ENCODE results near the gene PATZ1. TPM values are rescaled to one million over a fixed set of nuclear protein-coding genes. Genes with fewer than 3 reads are reported as not detected.

Gene PATZ1
- total RNA-seq, 4 donors from 2014 or later, result 12.9 to 20.6 (median 17.0) TPM

DNA sequence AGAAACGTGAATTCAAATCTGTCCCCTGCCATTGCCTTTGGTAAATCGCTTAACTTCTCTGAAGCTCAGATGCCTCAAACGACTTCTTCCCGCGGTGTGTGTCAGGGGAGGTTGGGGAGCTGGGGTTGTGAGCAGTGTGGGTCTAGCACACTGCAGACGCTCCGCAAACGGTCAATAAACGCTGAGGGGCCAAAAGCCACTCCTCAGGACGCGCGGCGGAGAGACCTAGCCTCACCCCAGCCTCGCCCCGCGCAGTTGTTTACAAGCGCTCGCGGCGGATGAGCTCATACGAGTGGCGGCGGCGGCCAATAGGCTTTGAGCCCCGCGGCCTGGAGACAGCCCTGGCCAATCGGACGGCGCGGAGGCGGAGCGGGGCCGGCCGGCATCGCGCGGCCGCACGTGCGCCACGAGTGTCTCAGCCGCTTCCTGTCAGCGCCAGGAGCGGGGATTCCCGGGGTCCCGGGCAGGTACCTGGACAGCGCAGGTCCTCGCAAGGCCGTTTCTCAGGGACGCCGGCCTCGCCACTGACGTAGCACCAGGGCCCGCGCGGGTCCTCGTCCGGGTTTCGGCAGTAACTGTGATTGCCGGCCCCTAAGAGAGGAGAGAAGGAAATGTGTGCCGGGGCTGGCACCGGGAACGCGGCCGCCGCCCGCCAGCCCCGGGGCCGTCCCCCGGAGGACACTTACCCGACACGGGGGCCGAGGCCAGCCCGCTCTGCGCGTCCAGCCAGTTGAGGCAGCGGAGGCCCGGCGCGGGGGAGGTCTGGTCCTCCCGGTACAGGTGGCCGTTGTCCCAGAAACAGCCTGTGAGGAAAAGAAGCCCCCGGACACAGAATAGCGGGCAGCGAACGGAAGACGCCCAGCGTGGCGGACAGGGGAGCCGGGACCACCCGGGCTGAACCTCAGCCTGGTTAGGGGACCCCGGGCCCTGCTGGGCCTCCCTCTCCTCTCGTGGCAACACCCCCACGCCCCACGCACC is 55.4 kb downstream of the PATZ1 start:
- Histone ChIP-seq H3K4me1 (peaks cover 59 to 77% (median 67%) of the 10 kb centered on the region in 4 donors), H3K27ac (replicated peaks in 1 of 4) (peak overlapping the region; percentile 93 to 99 (median 98)), H3K9me3 (no peaks in the 10 kb centered on the region), H3K27me3 (no peaks in the 10 kb centered on the region), H3K4me3 (peak overlapping the region; percentile 67 to 87 (median 77)), H3K36me3 (peaks cover 7 to 40% (median 32%) of the 10 kb centered on the region in 4 donors)
- 0% methylated on average over 10 of the region's 95 CpGs for WGBS
- TF ChIP-seq POLR2AphosphoS5 (IDR thresholded peaks at IDR 0.05) (peak; percentile 99 to 100), POLR2A (IDR thresholded peaks at IDR 0.05; ENCODE audit: low read depth) (peak; percentile 67), EP300 (IDR thresholded peaks at IDR 0.05) (no peak)
- TF ChIP-seq, protein P1, sequence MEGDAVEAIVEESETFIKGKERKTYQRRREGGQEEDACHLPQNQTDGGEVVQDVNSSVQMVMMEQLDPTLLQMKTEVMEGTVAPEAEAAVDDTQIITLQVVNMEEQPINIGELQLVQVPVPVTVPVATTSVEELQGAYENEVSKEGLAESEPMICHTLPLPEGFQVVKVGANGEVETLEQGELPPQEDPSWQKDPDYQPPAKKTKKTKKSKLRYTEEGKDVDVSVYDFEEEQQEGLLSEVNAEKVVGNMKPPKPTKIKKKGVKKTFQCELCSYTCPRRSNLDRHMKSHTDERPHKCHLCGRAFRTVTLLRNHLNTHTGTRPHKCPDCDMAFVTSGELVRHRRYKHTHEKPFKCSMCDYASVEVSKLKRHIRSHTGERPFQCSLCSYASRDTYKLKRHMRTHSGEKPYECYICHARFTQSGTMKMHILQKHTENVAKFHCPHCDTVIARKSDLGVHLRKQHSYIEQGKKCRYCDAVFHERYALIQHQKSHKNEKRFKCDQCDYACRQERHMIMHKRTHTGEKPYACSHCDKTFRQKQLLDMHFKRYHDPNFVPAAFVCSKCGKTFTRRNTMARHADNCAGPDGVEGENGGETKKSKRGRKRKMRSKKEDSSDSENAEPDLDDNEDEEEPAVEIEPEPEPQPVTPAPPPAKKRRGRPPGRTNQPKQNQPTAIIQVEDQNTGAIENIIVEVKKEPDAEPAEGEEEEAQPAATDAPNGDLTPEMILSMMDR (IDR thresholded peaks at IDR 0.05), result no peak
- intact Hi-C loops (cut with DNase I), result loop anchor here (5.0 kb wide), 1 partner anchor 52 kb away; no protein-coding TSS in a partner anchor
- DNase-seq (ENCODE audit: extremely low spot score), result peak; percentile 98

DNA sequence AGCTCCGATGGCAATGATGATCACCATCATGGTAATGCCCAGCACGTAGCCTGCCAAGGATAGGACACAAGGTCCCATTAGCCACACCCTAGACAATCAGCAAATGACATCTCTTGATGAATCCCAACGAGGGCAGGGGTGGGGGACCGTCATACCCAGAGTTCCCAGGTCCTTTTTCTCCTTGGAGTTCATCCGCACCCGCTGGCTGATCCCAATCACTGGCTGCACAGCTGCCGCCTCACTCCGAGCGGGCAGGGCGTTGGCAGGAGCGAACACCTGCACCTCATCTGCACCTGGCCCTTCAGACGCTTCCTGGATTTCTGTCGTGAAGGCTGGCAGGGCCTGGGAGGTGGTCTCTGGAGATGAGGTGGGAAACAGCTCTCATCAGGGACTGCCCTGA is 56.8 kb downstream of the PATZ1 start:
- Histone ChIP-seq H3K27me3 (no peaks in the 10 kb centered on the region), H3K4me1 (peaks cover 62 to 75% (median 69%) of the 10 kb centered on the region in 4 donors), H3K9me3 (no peaks in the 10 kb centered on the region), H3K36me3 (peaks cover 14 to 54% (median 46%) of the 10 kb centered on the region in 4 donors), H3K4me3 (peak overlapping the region; percentile 67 to 87 (median 77)), H3K27ac (replicated peaks in 1 of 4) (peak overlapping the region; percentile 93 to 99 (median 98))
- 86% methylated on average over 13 of the region's 13 CpGs for WGBS
- intact Hi-C loops (cut with DNase I), result no loop called here
- no peak for DNase-seq (ENCODE audit: extremely low spot score)
- no peak for TF ChIP-seq EP300 (IDR thresholded peaks at IDR 0.05)
- no peak for TF ChIP-seq POLR2AphosphoS5 (IDR thresholded peaks at IDR 0.05)
- no peak for TF ChIP-seq POLR2A (IDR thresholded peaks at IDR 0.05; ENCODE audit: low read depth)
- TF ChIP-seq, protein P1 (IDR thresholded peaks at IDR 0.05), result no peak

DNA sequence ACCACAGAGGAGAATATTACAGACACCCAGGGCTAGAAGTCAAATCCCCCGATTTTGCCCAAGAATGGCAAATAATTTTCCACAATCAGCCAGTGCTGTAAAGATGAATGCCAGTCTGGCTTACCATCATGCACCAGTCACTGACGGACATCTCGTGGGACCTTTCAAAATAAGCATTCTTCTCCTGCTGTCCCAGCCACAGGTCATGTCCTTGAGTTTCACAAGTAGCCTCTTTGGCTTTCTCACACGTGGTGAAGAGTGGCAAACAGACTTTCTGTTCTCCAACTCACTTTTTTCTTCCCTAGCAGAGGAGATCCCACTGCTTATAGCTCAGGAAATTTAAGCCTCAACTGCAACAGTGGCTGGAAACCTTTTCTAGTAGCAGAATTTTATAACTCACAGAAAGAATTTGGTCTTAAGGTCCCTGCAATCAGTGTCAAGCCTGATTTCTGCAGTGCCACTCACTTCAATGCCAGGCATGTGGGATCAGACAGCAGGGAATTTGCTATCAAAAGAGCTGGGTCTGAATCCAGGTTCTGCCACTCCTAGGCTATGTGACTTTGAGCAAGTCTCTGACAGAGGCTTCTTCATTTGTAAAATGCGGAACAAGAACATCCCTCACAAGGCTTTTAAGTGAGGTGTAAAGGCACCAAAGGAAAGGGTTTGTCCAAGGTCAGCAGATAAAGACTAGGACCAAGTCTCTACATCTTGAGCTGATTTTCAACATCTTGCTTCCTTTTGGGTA is 57.5 kb downstream of the PATZ1 start:
- Histone ChIP-seq H3K27me3 (no peaks in the 10 kb centered on the region), H3K36me3 (peaks cover 14 to 61% (median 53%) of the 10 kb centered on the region in 4 donors), H3K9me3 (no peaks in the 10 kb centered on the region), H3K4me1 (peaks cover 56 to 71% (median 64%) of the 10 kb centered on the region in 4 donors), H3K27ac (replicated peaks in 1 of 4) (peak overlapping the region; percentile 93 to 99 (median 98)), H3K4me3 (peak overlapping the region in 1 of 4 donors; percentile 67)
- intact Hi-C loops (cut with DNase I), result no loop called here
- no peak for TF ChIP-seq EP300 (IDR thresholded peaks at IDR 0.05)
- TF ChIP-seq POLR2A (IDR thresholded peaks at IDR 0.05; ENCODE audit: low read depth), result no peak
- TF ChIP-seq POLR2AphosphoS5 (IDR thresholded peaks at IDR 0.05), result no peak
- TF ChIP-seq, protein P1 (IDR thresholded peaks at IDR 0.05), result no peak
- DNase-seq (ENCODE audit: extremely low spot score), result no peak
- 72% methylated on average over 5 of the region's 5 CpGs for WGBS

DNA sequence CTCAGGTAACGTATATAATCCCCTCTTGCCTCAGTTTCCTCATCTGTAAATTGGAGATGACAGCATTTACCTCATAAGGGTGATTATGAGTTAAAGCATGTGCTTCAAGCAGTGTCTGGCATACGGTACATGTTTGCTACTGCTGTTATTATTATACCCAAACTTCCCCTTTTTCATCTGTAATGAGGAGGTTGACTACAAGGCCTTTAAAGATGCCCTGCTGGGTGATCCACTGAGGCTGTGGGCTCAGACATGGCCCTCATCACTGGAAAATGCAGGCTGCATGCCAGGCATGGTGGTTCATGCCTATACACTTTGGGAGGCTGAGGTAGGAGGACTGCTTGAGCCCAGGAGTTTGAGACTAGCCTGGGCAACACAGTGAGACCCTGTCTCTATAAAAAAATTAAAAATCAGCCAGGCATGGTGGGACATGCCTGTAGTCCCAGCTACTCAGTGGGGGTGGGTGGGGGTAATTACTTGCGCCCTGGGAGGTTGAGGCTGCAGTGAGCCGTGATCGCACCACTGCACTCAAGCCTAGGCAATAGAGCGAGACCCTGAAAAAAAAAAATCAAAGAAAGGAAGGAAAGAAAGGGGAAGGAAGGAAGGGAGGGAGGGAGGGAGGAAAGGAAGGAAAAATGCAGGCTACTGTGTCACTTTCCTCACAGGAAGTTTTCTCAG is 58.2 kb downstream of the PATZ1 start:
- intact Hi-C loops (cut with DNase I), result no loop called here
- H3K4me3 ChIP-seq, result no peak overlapping the region
- H3K27ac ChIP-seq (replicated peaks in 1 of 4), result peak overlapping the region; percentile 93 to 99 (median 98)
- DNase-seq (ENCODE audit: extremely low spot score), result no peak
- H3K36me3 ChIP-seq, result peaks cover 18 to 68% (median 60%) of the 10 kb centered on the region in 4 donors
- H3K4me1 ChIP-seq, result peaks cover 50 to 64% (median 57%) of the 10 kb centered on the region in 4 donors
- no peak for TF ChIP-seq POLR2A (IDR thresholded peaks at IDR 0.05; ENCODE audit: low read depth)
- no peak for TF ChIP-seq EP300 (IDR thresholded peaks at IDR 0.05)
- TF ChIP-seq, protein P1 (IDR thresholded peaks at IDR 0.05), result no peak
- no peak for TF ChIP-seq POLR2AphosphoS5 (IDR thresholded peaks at IDR 0.05)
- no peaks in the 10 kb centered on the region for H3K27me3 ChIP-seq
- WGBS, result 85% methylated on average over 6 of the region's 6 CpGs
- no peaks in the 10 kb centered on the region for H3K9me3 ChIP-seq
